Measurements from ENCODE around the gene SHPK. TPM values are rescaled to one million over a fixed set of nuclear protein-coding genes. Genes with fewer than 3 reads are reported as not detected.

SHPK gene
- total and polyA plus RNA-seq, 8 donors, result 4.9 to 29.4 (median 10.8) TPM

GRCh38 chr17:3632287-3632686 lies 3.8 kb downstream of the SHPK start:
- 94 to 100% (median 97%) methylated on average over 7 of the region's 7 CpGs for WGBS, 5 donors
- peaks cover 19 to 47% (median 42%) of the 10 kb centered on the region in 4 donors for H3K36me3 ChIP-seq
- no peaks in the 10 kb centered on the region for H3K27me3 ChIP-seq
- DNase-seq, result no peak
- no peak overlapping the region for H3K27ac ChIP-seq
- no peaks in the 10 kb centered on the region for H3K9me3 ChIP-seq
- intact Hi-C loops (cut with DNase I; ENCODE audit: low total_unique reads), result no loop called here
- peaks cover 11 to 32% (median 29%) of the 10 kb centered on the region in 4 donors for H3K4me1 ChIP-seq
- TF ChIP-seq POLR2AphosphoS5 (IDR thresholded peaks at IDR 0.05), result no peak
- no peak for TF ChIP-seq CTCF (IDR thresholded peaks at IDR 0.05)
- no peak for TF ChIP-seq EP300 (IDR thresholded peaks at IDR 0.05)
- no peak for TF ChIP-seq POLR2A (IDR thresholded peaks at IDR 0.05)
- H3K4me3 ChIP-seq, result no peak overlapping the region

- Histone ChIP-seq H3K4me1 (peaks cover 11 to 27% (median 21%) of the 10 kb centered on the region in 4 donors), H3K9me3 (no peaks in the 10 kb centered on the region), H3K4me3 (no peak overlapping the region), H3K27me3 (no peaks in the 10 kb centered on the region), H3K27ac (no peak overlapping the region), H3K36me3 (peaks cover 24 to 62% (median 57%) of the 10 kb centered on the region in 4 donors)
- 89 to 94% (median 90%) methylated on average over 10 of the region's 10 CpGs for WGBS, 5 donors
- intact Hi-C loops (cut with DNase I; ENCODE audit: low total_unique reads), result no loop called here
- DNase-seq, result no peak
- TF ChIP-seq EP300 (IDR thresholded peaks at IDR 0.05) (no peak), POLR2AphosphoS5 (IDR thresholded peaks at IDR 0.05) (no peak), POLR2A (IDR thresholded peaks at IDR 0.05) (no peak), CTCF (IDR thresholded peaks at IDR 0.05) (no peak)
Measured at GRCh38 chr17:3630781-3631180, 5.3 kb downstream of the SHPK start.

DNA sequence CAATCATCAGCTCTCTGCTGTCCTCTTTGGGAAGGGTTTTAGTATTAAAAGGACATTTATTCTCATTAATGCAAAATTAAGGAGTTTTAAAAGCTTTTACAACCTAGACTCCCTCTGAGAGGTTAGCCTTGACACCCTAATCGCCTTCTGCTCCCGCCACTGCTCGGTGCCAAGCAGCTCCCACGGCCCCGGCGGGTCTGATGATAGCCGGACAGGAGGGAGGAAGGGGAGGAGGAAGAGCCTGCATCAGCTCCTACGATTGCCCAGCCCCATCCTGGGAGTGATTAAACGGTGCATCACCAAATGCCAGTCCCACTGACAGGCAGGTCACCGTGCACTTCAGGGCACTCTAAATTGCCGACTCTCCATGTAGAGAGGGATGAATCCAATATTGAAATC lies 8.3 kb downstream of the SHPK start:
- H3K27me3 ChIP-seq, result no peaks in the 10 kb centered on the region
- no peak for DNase-seq
- no peak overlapping the region for H3K4me3 ChIP-seq
- no peak overlapping the region for H3K27ac ChIP-seq
- intact Hi-C loops (cut with DNase I; ENCODE audit: low total_unique reads), result no loop called here
- H3K9me3 ChIP-seq, result no peaks in the 10 kb centered on the region
- H3K4me1 ChIP-seq, result peaks cover 0 to 7% (median 2%) of the 10 kb centered on the region in 4 donors
- peaks cover 37 to 92% (median 87%) of the 10 kb centered on the region in 4 donors for H3K36me3 ChIP-seq
- WGBS, 5 donors, result 91 to 96% (median 93%) methylated on average over 11 of the region's 11 CpGs
- TF ChIP-seq POLR2A (IDR thresholded peaks at IDR 0.05), result no peak
- TF ChIP-seq CTCF (IDR thresholded peaks at IDR 0.05), result no peak
- no peak for TF ChIP-seq POLR2AphosphoS5 (IDR thresholded peaks at IDR 0.05)
- TF ChIP-seq EP300 (IDR thresholded peaks at IDR 0.05), result no peak

DNA sequence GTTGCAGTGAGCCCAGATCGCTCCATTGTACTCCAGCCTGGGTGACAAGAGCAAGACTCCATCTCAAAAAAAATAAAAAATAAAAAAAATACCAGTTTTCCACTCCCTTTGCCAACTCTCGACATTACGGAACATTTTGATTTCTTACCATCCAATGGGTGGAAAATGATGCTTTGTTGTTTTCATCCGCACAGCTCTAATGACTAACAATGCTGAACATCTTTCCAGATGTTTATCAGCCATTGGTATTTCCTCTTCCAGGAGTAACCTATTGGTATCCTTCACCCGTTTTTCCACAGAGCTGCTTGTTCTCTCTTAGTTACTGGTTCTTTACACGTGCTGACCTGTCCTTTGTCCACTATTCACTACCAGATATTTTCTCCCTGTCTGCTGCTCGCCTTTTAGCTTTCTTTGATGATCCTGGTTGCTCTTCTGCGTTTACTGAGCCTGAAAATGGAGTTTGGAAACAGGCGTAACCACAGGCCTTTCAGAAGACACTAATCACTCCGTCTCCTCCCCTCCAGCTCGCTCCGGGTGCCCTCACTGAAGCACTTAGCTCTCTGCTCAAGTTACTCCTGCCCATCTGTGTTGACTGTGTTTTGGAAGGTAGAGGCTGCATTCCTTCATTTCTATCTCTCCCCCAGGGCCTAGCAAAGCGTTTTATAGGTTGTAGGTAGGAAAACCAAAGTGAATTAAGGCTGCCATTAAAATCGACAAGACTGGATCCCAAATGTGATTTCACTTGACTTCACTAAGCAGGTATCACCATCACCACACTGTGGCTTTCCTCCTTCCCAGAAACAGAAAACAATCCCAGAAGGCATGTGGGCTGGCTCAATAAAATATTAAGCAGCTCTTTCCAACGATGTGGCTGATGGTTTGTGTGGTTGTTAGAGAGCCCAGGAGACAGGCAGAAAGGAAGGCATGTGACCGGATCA lies 8.9 kb downstream of the SHPK start:
- Histone ChIP-seq H3K27me3 (no peaks in the 10 kb centered on the region), H3K4me3 (no peak overlapping the region), H3K4me1 (peaks cover 0 to 4% (median under 1%) of the 10 kb centered on the region in 4 donors), H3K9me3 (no peaks in the 10 kb centered on the region), H3K36me3 (peaks cover 43 to 94% (median 91%) of the 10 kb centered on the region in 4 donors), H3K27ac (no peak overlapping the region)
- intact Hi-C loops (cut with DNase I; ENCODE audit: low total_unique reads), result no loop called here
- TF ChIP-seq EP300 (IDR thresholded peaks at IDR 0.05) (no peak), POLR2A (IDR thresholded peaks at IDR 0.05) (no peak), CTCF (IDR thresholded peaks at IDR 0.05) (no peak), POLR2AphosphoS5 (IDR thresholded peaks at IDR 0.05) (no peak)
- 76 to 89% (median 88%) methylated on average over 16 of the region's 16 CpGs for WGBS, 5 donors
- DNase-seq, result no peak
